Parathyroid adenoma (tissue), 2 donors: ENCODE data around the gene SNX10.

Source experiments
- H2AFZ ChIP-seq: fragments of 300-600 bp; sonication (generic); one replicate; pipeline ENCODE4 v1.7.0; 2017; ENCODE audit warnings: antibody characterized with exemption, mild to moderate bottlenecking
- H3K27ac ChIP-seq: fragments of 300-600 bp; sonication (generic); one replicate; pipeline ENCODE4 v1.7.0; 2017
- H3K27me3 ChIP-seq: fragments of 300-600 bp; sonication (generic); one replicate; pipeline ENCODE4 v1.7.0; 2017; ENCODE audit warnings: low read length; ENCODE audit not compliant: control insufficient read depth, insufficient read depth
- H3K36me3 ChIP-seq: fragments of 300-600 bp; sonication (generic); one replicate; pipeline ENCODE4 v1.7.0; 2017; ENCODE audit warnings: low read length; ENCODE audit not compliant: control insufficient read depth, insufficient read depth
- H3K4me1 ChIP-seq: fragments of 300-600 bp; sonication (generic); one replicate; pipeline ENCODE4 v1.7.0; 2017; ENCODE audit warnings: control low read depth
- H3K4me2 ChIP-seq: fragments of 300-600 bp; sonication (generic); one replicate; pipeline ENCODE4 v1.7.0; 2017; ENCODE audit warnings: low read length
- H3K4me3 ChIP-seq: fragments of 300-600 bp; sonication (generic); one replicate; pipeline ENCODE4 v1.7.0; 2017; ENCODE audit warnings: low read depth, low read length
- H3K79me2 ChIP-seq: fragments of 300-600 bp; sonication (generic); one replicate; pipeline ENCODE4 v1.7.0; 2017; ENCODE audit warnings: control low read depth
- H3K9ac ChIP-seq: fragments of 300-600 bp; sonication (generic); one replicate; pipeline ENCODE4 v1.7.0; 2017; ENCODE audit warnings: mild to moderate bottlenecking
- H3K9me3 ChIP-seq: fragments of 300-600 bp; sonication (generic); one replicate; pipeline ENCODE4 v1.7.0; 2017; ENCODE audit warnings: low read length; ENCODE audit not compliant: control insufficient read depth
- TF ChIP-seq, protein P1 (sequence below): fragments of 300-600 bp; sonication (generic); IDR thresholded peaks from one replicate; pipeline ENCODE4 v1.7.0; 2017; ENCODE audit warnings: antibody characterized with exemption, mild to moderate bottlenecking
- donor health status: primary hyperparathyroidism.

SNX10 gene

DNA sequence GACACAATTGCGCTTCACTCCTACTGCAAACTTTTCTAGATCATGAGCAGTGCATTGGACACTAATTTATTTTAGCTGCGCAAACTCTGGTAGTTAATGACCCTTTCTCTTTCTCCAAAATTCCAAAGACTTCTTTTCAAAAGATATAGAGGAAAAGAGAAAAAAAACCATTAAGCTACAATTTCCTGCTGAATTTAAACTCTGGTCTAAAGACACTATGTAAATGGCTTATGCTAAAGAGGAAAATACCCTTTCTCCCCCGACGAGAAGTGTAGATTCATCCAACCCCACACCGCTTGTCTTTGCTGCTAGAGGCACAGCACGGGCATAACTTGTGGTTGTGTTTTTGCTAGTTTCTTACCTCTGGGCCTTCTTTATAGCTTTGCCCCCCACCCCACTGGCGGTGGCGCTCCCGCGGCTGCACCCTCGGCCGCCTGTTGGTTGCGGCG lies 84.1 kb downstream of the SNX10 start:
- Histone ChIP-seq H2AFZ (peak overlapping the region; percentile 73), H3K4me3 (peak overlapping the region; percentile 72), H3K27me3 (no peaks in the 10 kb centered on the region), H3K9me3 (no peaks in the 10 kb centered on the region), H3K36me3 (no peaks in the 10 kb centered on the region), H3K79me2 (no peaks in the 10 kb centered on the region), H3K4me1 (no peaks in the 10 kb centered on the region), H3K9ac (no peak overlapping the region), H3K27ac (no peak overlapping the region), H3K4me2 (peak overlapping the region; percentile 94)
- TF ChIP-seq, protein P1, sequence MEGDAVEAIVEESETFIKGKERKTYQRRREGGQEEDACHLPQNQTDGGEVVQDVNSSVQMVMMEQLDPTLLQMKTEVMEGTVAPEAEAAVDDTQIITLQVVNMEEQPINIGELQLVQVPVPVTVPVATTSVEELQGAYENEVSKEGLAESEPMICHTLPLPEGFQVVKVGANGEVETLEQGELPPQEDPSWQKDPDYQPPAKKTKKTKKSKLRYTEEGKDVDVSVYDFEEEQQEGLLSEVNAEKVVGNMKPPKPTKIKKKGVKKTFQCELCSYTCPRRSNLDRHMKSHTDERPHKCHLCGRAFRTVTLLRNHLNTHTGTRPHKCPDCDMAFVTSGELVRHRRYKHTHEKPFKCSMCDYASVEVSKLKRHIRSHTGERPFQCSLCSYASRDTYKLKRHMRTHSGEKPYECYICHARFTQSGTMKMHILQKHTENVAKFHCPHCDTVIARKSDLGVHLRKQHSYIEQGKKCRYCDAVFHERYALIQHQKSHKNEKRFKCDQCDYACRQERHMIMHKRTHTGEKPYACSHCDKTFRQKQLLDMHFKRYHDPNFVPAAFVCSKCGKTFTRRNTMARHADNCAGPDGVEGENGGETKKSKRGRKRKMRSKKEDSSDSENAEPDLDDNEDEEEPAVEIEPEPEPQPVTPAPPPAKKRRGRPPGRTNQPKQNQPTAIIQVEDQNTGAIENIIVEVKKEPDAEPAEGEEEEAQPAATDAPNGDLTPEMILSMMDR, result no peak

DNA sequence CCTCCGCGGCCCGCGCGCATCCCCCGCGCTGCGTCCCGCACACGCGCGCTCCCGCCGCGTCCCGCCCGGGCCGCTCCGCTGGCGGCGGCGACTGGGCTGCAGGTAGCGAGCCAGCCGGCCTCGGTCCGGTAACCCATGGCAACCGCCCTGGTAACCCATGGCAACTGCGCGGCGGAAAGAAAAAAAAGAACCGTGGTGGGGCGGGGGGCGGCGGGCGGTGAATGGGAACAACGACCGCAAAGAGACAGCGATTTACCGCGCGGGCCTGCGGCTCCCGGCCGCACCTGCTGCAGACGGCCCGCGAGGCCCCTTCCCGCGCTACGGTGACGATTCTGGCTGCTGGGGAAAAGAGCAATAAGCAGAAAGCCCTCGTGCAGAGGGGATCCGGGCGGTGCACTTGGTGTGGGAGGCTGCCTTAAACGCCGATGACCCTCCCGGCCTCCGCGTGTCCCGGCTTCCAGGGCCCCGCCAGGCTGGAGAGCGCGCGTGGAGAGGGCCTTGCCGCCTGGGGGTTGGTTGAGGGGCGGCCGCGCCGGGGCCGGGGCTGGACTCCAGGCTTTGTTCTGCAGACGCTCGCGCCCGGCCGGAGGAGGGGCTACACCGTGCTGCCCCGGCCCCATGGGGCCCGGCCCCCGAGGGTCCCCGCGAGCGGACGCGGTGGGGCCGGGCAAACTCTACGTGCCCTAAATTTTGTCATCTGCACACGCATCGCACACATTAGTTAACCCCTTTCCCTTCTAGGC lies 84.7 kb downstream of the SNX10 start:
- Histone ChIP-seq H3K4me3 (peak overlapping the region; percentile 72), H3K9me3 (no peaks in the 10 kb centered on the region), H2AFZ (peak overlapping the region; percentile 91), H3K27ac (peak overlapping the region; percentile 80), H3K36me3 (no peaks in the 10 kb centered on the region), H3K4me2 (peak overlapping the region; percentile 94), H3K4me1 (no peaks in the 10 kb centered on the region), H3K79me2 (no peaks in the 10 kb centered on the region), H3K9ac (no peak overlapping the region), H3K27me3 (no peaks in the 10 kb centered on the region)
- TF ChIP-seq, protein P1, result no peak

DNA sequence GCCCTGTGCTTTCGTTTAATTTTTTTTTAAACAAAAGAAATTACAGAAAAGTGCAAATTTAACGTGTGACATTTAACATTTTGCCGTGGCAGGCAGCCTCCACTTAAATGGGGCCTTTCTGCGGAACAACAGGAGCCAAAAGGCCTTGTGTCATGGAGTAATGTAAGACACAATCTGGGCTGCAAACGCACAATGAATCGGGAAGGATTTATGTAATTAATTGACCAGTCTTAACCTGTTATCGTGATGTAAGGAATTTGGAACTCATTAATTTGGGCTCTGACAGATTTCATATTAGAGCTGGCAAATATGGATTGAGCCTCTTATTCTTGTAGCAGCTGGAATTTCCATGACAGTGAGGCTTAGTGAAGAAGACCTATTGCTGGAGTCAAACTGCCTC lies 86.4 kb downstream of the SNX10 start:
- Histone ChIP-seq H2AFZ (no peak overlapping the region), H3K4me3 (no peak overlapping the region), H3K79me2 (no peaks in the 10 kb centered on the region), H3K27ac (no peak overlapping the region), H3K4me2 (no peak overlapping the region), H3K27me3 (no peaks in the 10 kb centered on the region), H3K4me1 (no peaks in the 10 kb centered on the region), H3K9me3 (no peaks in the 10 kb centered on the region), H3K9ac (no peak overlapping the region), H3K36me3 (no peaks in the 10 kb centered on the region)
- TF ChIP-seq, protein P1, result no peak

DNA sequence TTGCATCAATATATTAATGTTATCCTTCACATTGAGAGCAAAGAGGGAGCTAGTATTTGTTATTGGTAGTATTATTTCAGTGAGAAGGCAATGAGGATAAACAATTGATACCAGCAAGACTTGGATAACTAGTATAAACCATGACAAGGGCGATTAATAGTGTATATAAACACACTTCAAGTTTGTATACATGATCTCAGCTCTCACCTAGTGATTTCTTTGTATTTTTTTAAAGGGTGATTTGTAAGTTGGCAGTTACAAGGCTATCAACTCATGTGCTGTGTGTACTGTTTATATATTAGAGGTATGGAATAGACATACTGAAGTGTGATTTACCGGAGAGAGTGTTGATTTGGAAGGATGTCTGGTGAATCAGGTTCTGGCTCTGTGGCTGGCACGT lies 88.0 kb downstream of the SNX10 start:
- Histone ChIP-seq H3K4me1 (no peaks in the 10 kb centered on the region), H3K4me2 (no peak overlapping the region), H2AFZ (no peak overlapping the region), H3K27me3 (no peaks in the 10 kb centered on the region), H3K4me3 (no peak overlapping the region), H3K9ac (no peak overlapping the region), H3K79me2 (no peaks in the 10 kb centered on the region), H3K36me3 (no peaks in the 10 kb centered on the region), H3K27ac (no peak overlapping the region), H3K9me3 (no peaks in the 10 kb centered on the region)
- TF ChIP-seq, protein P1, result no peak
